Stomach (tissue), 9 donors: ENCODE measurements around the gene AQP12B. TPM values are rescaled to one million over a fixed set of nuclear protein-coding genes. Genes with fewer than 3 reads are reported as not detected.

Source experiments
- DNase-seq, 2 donors: peaks; one replicate each; pipeline versions ENCODE4 v3.0.0 to v3.0.0-alpha.2; 2013 to 2019
- H3K27ac ChIP-seq, 5 donors: fragments of 200-600 bp in 4 of 5; sonication (generic) in 4 of 5; one replicate each; pipeline ENCODE4 v1.5.1; 2013 to 2019; ENCODE audit warnings: mild to moderate bottlenecking in 1 of 5, moderate library complexity in 1 of 5
- H3K27me3 ChIP-seq, 3 donors: fragments of 200-600 bp; sonication (generic); one replicate each; pipeline ENCODE4 v1.5.1; 2017 to 2019; ENCODE audit warnings: mixed run types in 1 of 3
- H3K36me3 ChIP-seq, 4 donors: fragments of 200-600 bp; sonication (generic); 1 replicate in 3 of 4; 2 replicates in 1 of 4; pipeline ENCODE4 v1.5.1; 2016 to 2019
- H3K4me1 ChIP-seq, 4 donors: fragments of 200-600 bp; sonication (generic); one replicate each; pipeline ENCODE4 v1.5.1; 2016 to 2019
- H3K4me3 ChIP-seq, 4 donors: fragments of 200-600 bp; sonication (generic) in 3 of 4; one replicate each; pipeline ENCODE4 v1.5.1; 2016 to 2019; ENCODE audit warnings: mild to moderate bottlenecking in 1 of 4
- H3K9me3 ChIP-seq, 4 donors: fragments of 200-600 bp; sonication (generic); one replicate each; pipeline ENCODE4 v1.5.1; 2016 to 2019
- CTCF ChIP-seq, 7 experiments: fragments of 450-650 bp in 4 of 7; fragments of 200-600 bp in 3 of 7; sonication (generic) in 3 of 7; IDR thresholded peaks; one replicate each; pipeline ENCODE4 v1.5.1; 2016 to 2019; ENCODE audit warnings: antibody characterized with exemption in 7 of 7, control low read depth in 2 of 7, mild to moderate bottlenecking in 1 of 7
- EP300 ChIP-seq: sonication (generic); formaldehyde crosslinking; IDR thresholded peaks from one replicate; pipeline ENCODE4 v1.6.1; 2017; ENCODE audit warnings: antibody characterized with exemption
- POLR2A ChIP-seq, 4 donors: fragments of 450-650 bp; IDR thresholded peaks; one replicate each; pipeline ENCODE4 v1.6.1; 2016; ENCODE audit warnings: antibody characterized with exemption in 4 of 4, control low read depth in 2 of 4, mild to moderate bottlenecking in 1 of 4, moderate library complexity in 1 of 4
- POLR2AphosphoS5 ChIP-seq, 3 donors: sonication (generic); formaldehyde crosslinking; IDR thresholded peaks; one replicate each; pipeline ENCODE4 v1.6.1; 2016; ENCODE audit warnings: antibody characterized with exemption in 3 of 3
- WGBS, 5 donors: extraction: QIAGEN DNeasy Blood & Tissue Kit in 3 of 5; methylation state at CpG; one replicate each; pipeline versions ENCODE4 v1.1.5 to v1.1.7; 2013 to 2018; 5-methylcytosine and 5-hydroxymethylcytosine counted together
- intact Hi-C: fragments of 100-400 bp; cut with DNase I; formaldehyde crosslinking; loops from one replicate; pipeline ENCODE4 v1.15.1; 2023; ENCODE audit warnings: low total_unique reads
- polyA plus RNA-seq, 3 donors: library from polyadenylated mRNA; stranded (reverse); fragments of 200-250 nt; gene quantifications; one replicate each; pipeline ENCODE4 v1.2.3, GENCODE V29; 2013
- total RNA-seq, 5 donors: library from RNA; depleted of rRNA; stranded (reverse); fragments of >200 nt; gene quantifications; one replicate each; pipeline versions ENCODE4 v1.1.0 to v1.2.3, GENCODE V29; 2014 to 2016
- donor health status: healthy with polysubstance abuse.
- donor health status: Bipolar disorder and iron deficiency.
- donor health status: healthy.

The AQP12B gene
- total and polyA plus RNA-seq, 8 donors: 0.46 to 0.89 TPM; not detected in 6

GRCh38 chr2:240726876-240727275, 44.2 kb upstream of the AQP12B start:
- TF ChIP-seq EP300 (no peak), POLR2A (IDR thresholded peaks at IDR 0.05) (no peak), POLR2AphosphoS5 (IDR thresholded peaks at IDR 0.05) (no peak), CTCF (IDR thresholded peaks at IDR 0.05) (no peak)
- DNase-seq: no peak
- Histone ChIP-seq H3K27me3 (peaks cover 0 to 41% (median 14%) of the 10 kb centered on the region in 3 donors), H3K9me3 (no peaks in the 10 kb centered on the region), H3K4me3 (no peak overlapping the region), H3K36me3 (no peaks in the 10 kb centered on the region), H3K4me1 (peaks cover 0 to 4% (median 0%) of the 10 kb centered on the region in 4 donors), H3K27ac (no peak overlapping the region)
- intact Hi-C loops: no loop called here
- WGBS, 5 donors: 78 to 90% (median 85%) methylated on average over 14 of the region's 14 CpGs

GRCh38 chr2:240725671-240726070, 43.0 kb upstream of the AQP12B start:
- 75 to 84% (median 77%) methylated on average over 7 of the region's 7 CpGs for WGBS, 5 donors
- Histone ChIP-seq H3K27me3 (peaks cover 0 to 32% (median 5%) of the 10 kb centered on the region in 3 donors), H3K36me3 (no peaks in the 10 kb centered on the region), H3K4me1 (peaks cover 0 to under 1% (median 0%) of the 10 kb centered on the region in 4 donors), H3K4me3 (no peak overlapping the region), H3K9me3 (no peaks in the 10 kb centered on the region), H3K27ac (no peak overlapping the region)
- intact Hi-C loops: no loop called here
- TF ChIP-seq POLR2AphosphoS5 (IDR thresholded peaks at IDR 0.05) (no peak), EP300 (no peak), POLR2A (IDR thresholded peaks at IDR 0.05) (no peak), CTCF (IDR thresholded peaks at IDR 0.05) (no peak)
- DNase-seq: no peak

GRCh38 chr2:240725266-240725665, 42.6 kb upstream of the AQP12B start:
- no peak for TF ChIP-seq CTCF (IDR thresholded peaks at IDR 0.05)
- no peak for TF ChIP-seq POLR2A (IDR thresholded peaks at IDR 0.05)
- no peak for TF ChIP-seq EP300
- TF ChIP-seq POLR2AphosphoS5 (IDR thresholded peaks at IDR 0.05): no peak
- no peaks in the 10 kb centered on the region for H3K9me3 ChIP-seq
- no peaks in the 10 kb centered on the region for H3K4me1 ChIP-seq
- no peak for DNase-seq
- intact Hi-C loops: no loop called here
- no peaks in the 10 kb centered on the region for H3K36me3 ChIP-seq
- peaks cover 0 to 28% (median 1%) of the 10 kb centered on the region in 3 donors for H3K27me3 ChIP-seq
- no peak overlapping the region for H3K27ac ChIP-seq
- H3K4me3 ChIP-seq: no peak overlapping the region
- 77 to 90% (median 86%) methylated on average over 10 to 12 of the region's 12 CpGs for WGBS, 5 donors

- intact Hi-C loops: no loop called here
- TF ChIP-seq POLR2AphosphoS5 (IDR thresholded peaks at IDR 0.05): no peak
- TF ChIP-seq CTCF (IDR thresholded peaks at IDR 0.05): no peak
- TF ChIP-seq POLR2A (IDR thresholded peaks at IDR 0.05): no peak
- no peak for TF ChIP-seq EP300
- H3K9me3 ChIP-seq: no peaks in the 10 kb centered on the region
- no peak overlapping the region for H3K27ac ChIP-seq
- H3K27me3 ChIP-seq: peaks cover 0 to 19% (median 0%) of the 10 kb centered on the region in 3 donors
- 79 to 100% (median 88%) methylated on average over 1 to 10 of the region's 10 CpGs for WGBS, 5 donors
- no peak for DNase-seq
- no peak overlapping the region for H3K4me3 ChIP-seq
- no peaks in the 10 kb centered on the region for H3K4me1 ChIP-seq
- no peaks in the 10 kb centered on the region for H3K36me3 ChIP-seq
Observed at GRCh38 chr2:240724431-240724830, 41.7 kb upstream of the AQP12B start.
